ENCODE data around the gene PRRT2. TPM values are rescaled to one million over a fixed set of nuclear protein-coding genes. Genes with fewer than 3 reads are reported as not detected.
"Not testable (repeated sequence)": the region's sequence is repeated elsewhere in the genome, so short reads cannot be mapped to it uniquely, and the experiment has no call there.

The PRRT2 gene
- total RNA-seq, 1 donor from 2014 or later = 0.52 TPM

GRCh38 chr16:29820271-29820701, 8.3 kb downstream of the PRRT2 start, which contains the start of gene MVP:
TSS of gene MVP (plus strand) at chr16:29820462. CDS start at chr16:29830550, 10,088 bp downstream.
- H3K27me3 ChIP-seq (ENCODE audit: control insufficient read depth in 3 of 3, insufficient read depth in 3 of 3, low read length in 3 of 3) = no peaks in the 10 kb centered on the region
- peaks cover 14 to 17% (median 16%) of the 10 kb centered on the region in 3 donors for H3K36me3 ChIP-seq (ENCODE audit: control insufficient read depth in 3 of 3, insufficient read depth in 3 of 3, low read length in 3 of 3)
- peak within 1 kb of the TSS; percentile 85 to 94 (median 89) for H3K4me3 ChIP-seq (ENCODE audit: low read length in 3 of 3)
- peaks cover 59 to 69% (median 63%) of the 10 kb centered on the region in 3 donors for H3K4me1 ChIP-seq (ENCODE audit: control insufficient read depth in 3 of 3, insufficient read depth in 3 of 3, low read length in 3 of 3)
- peak within 1 kb of the TSS; percentile 75 to 92 (median 88) for H3K9ac ChIP-seq (ENCODE audit: low read depth in 1 of 3, low read length in 3 of 3)
- H3K9me3 ChIP-seq (ENCODE audit: control insufficient read depth in 3 of 3, low read length in 3 of 3) = no peaks in the 10 kb centered on the region
- H3K27ac ChIP-seq (ENCODE audit: low read depth, low read length) = peak within 1 kb of the TSS; percentile 93

GRCh38 chr16:29820730-29821642, 9.0 kb downstream of the PRRT2 start:
- peak overlapping the region; percentile 85 to 94 (median 89) for H3K4me3 ChIP-seq (ENCODE audit: low read length in 3 of 3)
- peaks cover 14 to 17% (median 16%) of the 10 kb centered on the region in 3 donors for H3K36me3 ChIP-seq (ENCODE audit: control insufficient read depth in 3 of 3, insufficient read depth in 3 of 3, low read length in 3 of 3)
- H3K27ac ChIP-seq (ENCODE audit: low read depth, low read length) = peak overlapping the region; percentile 93
- no peaks in the 10 kb centered on the region for H3K27me3 ChIP-seq (ENCODE audit: control insufficient read depth in 3 of 3, insufficient read depth in 3 of 3, low read length in 3 of 3)
- H3K4me1 ChIP-seq (ENCODE audit: control insufficient read depth in 3 of 3, insufficient read depth in 3 of 3, low read length in 3 of 3) = peaks cover 65 to 75% (median 69%) of the 10 kb centered on the region in 3 donors
- no peaks in the 10 kb centered on the region for H3K9me3 ChIP-seq (ENCODE audit: control insufficient read depth in 3 of 3, low read length in 3 of 3)
- peak overlapping the region; percentile 75 to 92 (median 88) for H3K9ac ChIP-seq (ENCODE audit: low read depth in 1 of 3, low read length in 3 of 3)

GRCh38 chr16:29821643-29822115, 9.7 kb downstream of the PRRT2 start:
- Histone ChIP-seq H3K9ac (ENCODE audit: low read depth in 1 of 3, low read length in 3 of 3) (peak overlapping the region; percentile 75 to 92 (median 88)), H3K4me3 (ENCODE audit: low read length in 3 of 3) (peak overlapping the region; percentile 85 to 94 (median 89)), H3K36me3 (ENCODE audit: control insufficient read depth in 3 of 3, insufficient read depth in 3 of 3, low read length in 3 of 3) (peaks cover 14 to 17% (median 16%) of the 10 kb centered on the region in 3 donors), H3K9me3 (ENCODE audit: control insufficient read depth in 3 of 3, low read length in 3 of 3) (no peaks in the 10 kb centered on the region), H3K27ac (ENCODE audit: low read depth, low read length) (peak overlapping the region; percentile 93), H3K4me1 (ENCODE audit: control insufficient read depth in 3 of 3, insufficient read depth in 3 of 3, low read length in 3 of 3) (peaks cover 67 to 74% (median 70%) of the 10 kb centered on the region in 3 donors), H3K27me3 (ENCODE audit: control insufficient read depth in 3 of 3, insufficient read depth in 3 of 3, low read length in 3 of 3) (no peaks in the 10 kb centered on the region)

GRCh38 chr16:29824589-29825144, 12.7 kb downstream of the PRRT2 start:
- peak overlapping the region; percentile 69 for H3K27ac ChIP-seq (ENCODE audit: low read depth, low read length)
- no peaks in the 10 kb centered on the region for H3K27me3 ChIP-seq (ENCODE audit: control insufficient read depth in 3 of 3, insufficient read depth in 3 of 3, low read length in 3 of 3)
- peak overlapping the region in 1 of 3 donors; percentile 56 for H3K4me3 ChIP-seq (ENCODE audit: low read length in 3 of 3)
- no peaks in the 10 kb centered on the region for H3K9me3 ChIP-seq (ENCODE audit: control insufficient read depth in 3 of 3, low read length in 3 of 3)
- peaks cover 0 to 2% (median 2%) of the 10 kb centered on the region in 3 donors for H3K36me3 ChIP-seq (ENCODE audit: control insufficient read depth in 3 of 3, insufficient read depth in 3 of 3, low read length in 3 of 3)
- H3K9ac ChIP-seq (ENCODE audit: low read depth in 1 of 3, low read length in 3 of 3) = peak overlapping the region in 1 of 3 donors; percentile 57
- peaks cover 52 to 60% (median 54%) of the 10 kb centered on the region in 3 donors for H3K4me1 ChIP-seq (ENCODE audit: control insufficient read depth in 3 of 3, insufficient read depth in 3 of 3, low read length in 3 of 3)

- peak overlapping the region; percentile 69 for H3K27ac ChIP-seq (ENCODE audit: low read depth, low read length)
- H3K4me3 ChIP-seq (ENCODE audit: low read length in 3 of 3) = peak overlapping the region in 2 of 3 donors; percentile 35 to 56
- peaks cover 48 to 53% (median 49%) of the 10 kb centered on the region in 3 donors for H3K4me1 ChIP-seq (ENCODE audit: control insufficient read depth in 3 of 3, insufficient read depth in 3 of 3, low read length in 3 of 3)
- peak overlapping the region in 2 of 3 donors; percentile 50 to 57 for H3K9ac ChIP-seq (ENCODE audit: low read depth in 1 of 3, low read length in 3 of 3)
- peaks cover 0 to 5% (median 4%) of the 10 kb centered on the region in 3 donors for H3K36me3 ChIP-seq (ENCODE audit: control insufficient read depth in 3 of 3, insufficient read depth in 3 of 3, low read length in 3 of 3)
- no peaks in the 10 kb centered on the region for H3K27me3 ChIP-seq (ENCODE audit: control insufficient read depth in 3 of 3, insufficient read depth in 3 of 3, low read length in 3 of 3)
- H3K9me3 ChIP-seq (ENCODE audit: control insufficient read depth in 3 of 3, low read length in 3 of 3) = no peaks in the 10 kb centered on the region
Measured at GRCh38 chr16:29825145-29826044, 13.4 kb downstream of the PRRT2 start.

GRCh38 chr16:29826342-29826695, 14.3 kb downstream of the PRRT2 start:
- H3K9ac ChIP-seq (ENCODE audit: low read depth in 1 of 3, low read length in 3 of 3) = no peak overlapping the region
- peaks cover 0 to 9% (median 7%) of the 10 kb centered on the region in 3 donors for H3K36me3 ChIP-seq (ENCODE audit: control insufficient read depth in 3 of 3, insufficient read depth in 3 of 3, low read length in 3 of 3)
- H3K4me3 ChIP-seq (ENCODE audit: low read length in 3 of 3) = peak overlapping the region in 1 of 3 donors; percentile 15
- H3K4me1 ChIP-seq (ENCODE audit: control insufficient read depth in 3 of 3, insufficient read depth in 3 of 3, low read length in 3 of 3) = peaks cover 38 to 46% (median 41%) of the 10 kb centered on the region in 3 donors
- no peaks in the 10 kb centered on the region for H3K9me3 ChIP-seq (ENCODE audit: control insufficient read depth in 3 of 3, low read length in 3 of 3)
- no peak overlapping the region for H3K27ac ChIP-seq (ENCODE audit: low read depth, low read length)
- H3K27me3 ChIP-seq (ENCODE audit: control insufficient read depth in 3 of 3, insufficient read depth in 3 of 3, low read length in 3 of 3) = no peaks in the 10 kb centered on the region

GRCh38 chr16:29830774-29831173, 18.8 kb downstream of the PRRT2 start:
- peaks cover 17 to 26% (median 24%) of the 10 kb centered on the region in 3 donors for H3K36me3 ChIP-seq (ENCODE audit: control insufficient read depth in 3 of 3, insufficient read depth in 3 of 3, low read length in 3 of 3)
- H3K9me3 ChIP-seq (ENCODE audit: control insufficient read depth in 3 of 3, low read length in 3 of 3) = no peaks in the 10 kb centered on the region
- no peak overlapping the region for H3K9ac ChIP-seq (ENCODE audit: low read depth in 1 of 3, low read length in 3 of 3)
- H3K4me1 ChIP-seq (ENCODE audit: control insufficient read depth in 3 of 3, insufficient read depth in 3 of 3, low read length in 3 of 3) = peaks cover 8 to 14% (median 14%) of the 10 kb centered on the region in 3 donors
- H3K27me3 ChIP-seq (ENCODE audit: control insufficient read depth in 3 of 3, insufficient read depth in 3 of 3, low read length in 3 of 3) = no peaks in the 10 kb centered on the region
- no peak overlapping the region for H3K27ac ChIP-seq (ENCODE audit: low read depth, low read length)
- no peak overlapping the region for H3K4me3 ChIP-seq (ENCODE audit: low read length in 3 of 3)

- Histone ChIP-seq H3K27me3 (ENCODE audit: control insufficient read depth in 3 of 3, insufficient read depth in 3 of 3, low read length in 3 of 3) (no peaks in the 10 kb centered on the region), H3K27ac (ENCODE audit: low read depth, low read length) (no peak overlapping the region), H3K4me3 (ENCODE audit: low read length in 3 of 3) (no peak overlapping the region), H3K9me3 (ENCODE audit: control insufficient read depth in 3 of 3, low read length in 3 of 3) (no peaks in the 10 kb centered on the region), H3K9ac (ENCODE audit: low read depth in 1 of 3, low read length in 3 of 3) (no peak overlapping the region), H3K36me3 (ENCODE audit: control insufficient read depth in 3 of 3, insufficient read depth in 3 of 3, low read length in 3 of 3) (peaks cover 19 to 27% (median 26%) of the 10 kb centered on the region in 3 donors), H3K4me1 (ENCODE audit: control insufficient read depth in 3 of 3, insufficient read depth in 3 of 3, low read length in 3 of 3) (peaks cover 3 to 8% (median 8%) of the 10 kb centered on the region in 3 donors)
Measured at GRCh38 chr16:29831490-29831889, 19.5 kb downstream of the PRRT2 start.

GRCh38 chr16:29833219-29833618, 21.2 kb downstream of the PRRT2 start:
- not testable (repeated sequence) for H3K4me1 ChIP-seq (ENCODE audit: control insufficient read depth in 3 of 3, insufficient read depth in 3 of 3, low read length in 3 of 3); H3K27me3 ChIP-seq (ENCODE audit: control insufficient read depth in 3 of 3, insufficient read depth in 3 of 3, low read length in 3 of 3); H3K9ac ChIP-seq (ENCODE audit: low read depth in 1 of 3, low read length in 3 of 3); H3K4me3 ChIP-seq (ENCODE audit: low read length in 3 of 3); H3K27ac ChIP-seq (ENCODE audit: low read depth, low read length); H3K9me3 ChIP-seq (ENCODE audit: control insufficient read depth in 3 of 3, low read length in 3 of 3)
- peaks cover 29 to 42% (median 41%) of the 10 kb centered on the region in 3 donors for H3K36me3 ChIP-seq (ENCODE audit: control insufficient read depth in 3 of 3, insufficient read depth in 3 of 3, low read length in 3 of 3)
